Coronary artery (tissue), 2 donors: Measurements from ENCODE around the gene PPARG.

Source experiments
- DNase-seq: peaks from one replicate; pipeline ENCODE4 v3.0.0-alpha.2; 2017; ENCODE audit warnings: low spot score
- H3K27ac ChIP-seq, 2 donors: fragments of 200-600 bp; sonication (generic); one replicate each; pipeline ENCODE4 v1.5.1; 2016 to 2019
- H3K4me3 ChIP-seq: fragments of 200-600 bp; sonication (generic); 2 replicates; pipeline ENCODE4 v1.5.1; 2016; ENCODE audit warnings: mild to moderate bottlenecking, moderate library complexity
- TF ChIP-seq, protein P1 (sequence below): fragments of 200-600 bp; sonication (generic); IDR thresholded peaks from one replicate; pipeline ENCODE4 v1.5.1; 2019; ENCODE audit warnings: antibody characterized with exemption

The PPARG gene

DNA sequence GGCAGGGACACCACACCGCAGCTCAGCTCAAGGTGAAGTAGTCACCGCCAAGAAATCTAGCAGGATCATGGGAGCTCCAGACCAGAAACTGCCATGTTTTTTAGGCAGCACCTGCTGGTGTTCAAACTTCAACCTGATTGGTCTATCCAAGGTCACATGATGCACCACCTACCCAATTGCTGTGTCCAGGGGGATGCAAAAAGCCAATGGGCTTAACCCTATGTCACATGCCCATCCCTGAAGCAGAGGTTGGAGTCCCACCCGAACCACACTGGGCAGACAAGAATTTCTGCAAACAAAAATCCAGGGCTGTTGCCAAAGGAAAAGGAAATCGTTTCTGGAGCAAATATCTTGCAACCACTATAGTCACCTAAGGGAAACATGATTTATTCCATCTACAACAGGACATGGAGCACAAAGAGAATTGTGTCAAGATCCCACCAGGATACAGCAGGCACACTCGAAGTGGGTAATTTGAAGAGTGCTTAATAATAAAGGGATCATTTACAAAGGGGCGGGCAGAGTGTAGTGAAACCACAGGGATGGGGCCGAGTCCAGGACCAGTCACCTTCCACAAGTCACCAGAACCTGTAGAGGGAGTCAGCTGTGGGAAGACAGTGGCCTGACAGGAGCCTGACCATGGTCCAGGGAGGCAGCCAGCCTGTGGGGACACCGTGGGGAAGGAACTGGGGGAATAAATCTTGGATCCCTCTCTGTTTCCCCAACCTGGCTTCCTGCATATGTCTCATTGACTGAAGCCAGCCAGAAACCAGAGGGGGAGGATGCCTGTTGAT, 161.2 kb downstream of the PPARG start:
- Histone ChIP-seq H3K27ac (no peak overlapping the region), H3K4me3 (no peak overlapping the region)
- DNase-seq, result no peak
- TF ChIP-seq, protein P1, sequence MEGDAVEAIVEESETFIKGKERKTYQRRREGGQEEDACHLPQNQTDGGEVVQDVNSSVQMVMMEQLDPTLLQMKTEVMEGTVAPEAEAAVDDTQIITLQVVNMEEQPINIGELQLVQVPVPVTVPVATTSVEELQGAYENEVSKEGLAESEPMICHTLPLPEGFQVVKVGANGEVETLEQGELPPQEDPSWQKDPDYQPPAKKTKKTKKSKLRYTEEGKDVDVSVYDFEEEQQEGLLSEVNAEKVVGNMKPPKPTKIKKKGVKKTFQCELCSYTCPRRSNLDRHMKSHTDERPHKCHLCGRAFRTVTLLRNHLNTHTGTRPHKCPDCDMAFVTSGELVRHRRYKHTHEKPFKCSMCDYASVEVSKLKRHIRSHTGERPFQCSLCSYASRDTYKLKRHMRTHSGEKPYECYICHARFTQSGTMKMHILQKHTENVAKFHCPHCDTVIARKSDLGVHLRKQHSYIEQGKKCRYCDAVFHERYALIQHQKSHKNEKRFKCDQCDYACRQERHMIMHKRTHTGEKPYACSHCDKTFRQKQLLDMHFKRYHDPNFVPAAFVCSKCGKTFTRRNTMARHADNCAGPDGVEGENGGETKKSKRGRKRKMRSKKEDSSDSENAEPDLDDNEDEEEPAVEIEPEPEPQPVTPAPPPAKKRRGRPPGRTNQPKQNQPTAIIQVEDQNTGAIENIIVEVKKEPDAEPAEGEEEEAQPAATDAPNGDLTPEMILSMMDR, result no peak

DNA sequence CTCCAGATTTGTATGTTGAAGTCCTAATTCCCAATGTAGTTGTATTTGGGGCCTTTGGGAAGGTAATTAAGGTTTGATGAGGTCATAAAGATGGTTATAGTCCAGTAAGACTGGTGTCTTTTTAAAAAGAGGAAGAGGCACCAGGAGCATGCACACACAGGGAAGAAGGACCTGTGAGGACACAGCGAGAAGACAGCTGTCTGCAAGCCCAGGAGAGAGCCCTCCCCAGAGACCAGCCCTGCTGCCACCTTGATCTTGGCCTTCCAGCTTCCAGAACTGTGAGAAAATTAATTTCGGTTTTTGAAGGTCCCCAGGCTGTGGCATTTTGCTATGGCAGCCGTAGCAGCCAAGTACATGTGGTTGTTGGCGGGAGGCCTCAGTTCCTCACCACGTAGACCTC, 162.6 kb downstream of the PPARG start:
- no peak for DNase-seq
- TF ChIP-seq, protein P1, result no peak
- no peak overlapping the region for H3K4me3 ChIP-seq
- H3K27ac ChIP-seq, result no peak overlapping the region

- TF ChIP-seq, protein P1, result no peak
- DNase-seq, result no peak
- H3K27ac ChIP-seq, result no peak overlapping the region
- no peak overlapping the region for H3K4me3 ChIP-seq
These were observed 163.1 kb downstream of the PPARG start for GRCh38 chr3:12451960-12452359.

- H3K27ac ChIP-seq, result no peak overlapping the region
- DNase-seq, result no peak
- H3K4me3 ChIP-seq, result no peak overlapping the region
- TF ChIP-seq, protein P1, result no peak
These were observed 163.8 kb downstream of the PPARG start for GRCh38 chr3:12452361-12453330.

- Histone ChIP-seq H3K27ac (no peak overlapping the region), H3K4me3 (no peak overlapping the region)
- no peak for DNase-seq
- TF ChIP-seq, protein P1, result no peak
These were observed 165.4 kb downstream of the PPARG start for GRCh38 chr3:12454076-12454815.

DNA sequence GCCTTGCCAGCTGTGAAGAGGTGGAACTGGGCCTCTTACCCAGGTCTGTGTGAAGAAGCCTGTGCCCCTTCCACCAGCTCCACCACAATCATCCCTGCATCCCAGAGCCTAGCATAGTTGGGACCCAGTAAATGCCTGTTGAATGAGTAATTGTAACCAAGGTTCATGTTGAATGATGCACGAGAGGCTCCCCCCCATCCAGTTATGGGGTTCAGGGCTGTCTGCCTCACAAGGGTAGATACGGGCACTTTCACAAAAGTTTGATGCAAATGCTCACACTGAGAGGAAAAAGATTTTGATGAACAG, 165.9 kb downstream of the PPARG start:
- Histone ChIP-seq H3K27ac (no peak overlapping the region), H3K4me3 (no peak overlapping the region)
- no peak for DNase-seq
- TF ChIP-seq, protein P1, result no peak
